GM12878 (cell line): ENCODE results near the gene MEG3. TPM values are rescaled to one million over a fixed set of nuclear protein-coding genes. Genes with fewer than 3 reads are reported as not detected.

ENCODE experiments used
- ATAC-seq: fragments of 200-7000 bp; cut with Tn5 transposase; 3 replicates; pipeline ENCODE4 v1.9.1; 2020; ENCODE audit warnings: mild to moderate bottlenecking, moderate library complexity
- BruUV-seq: library from RNA; stranded (reverse); fragments of 400-500 nt; replicated peaks from 2 replicates; lab custom pipeline; 2021; lab: Mats Ljungman, UMichigan
- CTCF ChIA-PET: fragments of 300-600 bp; sonication (Branson Sonifier 250); formaldehyde crosslinking; extraction: SDS; loops from one replicate; lab custom pipeline; 2021; ENCODE audit warnings: inconsistent platforms; lab: Yijun Ruan, JAX
- POLR2A ChIA-PET: fragments of 350-600 bp; formaldehyde crosslinking; extraction: SDS; loops from one replicate; lab custom pipeline; 2021; ENCODE audit warnings: inconsistent platforms; lab: Charles Lee
- RAD21 ChIA-PET: fragments of 300-600 bp; sonication (Branson Sonifier 250); formaldehyde crosslinking; loops from one replicate; lab custom pipeline; 2023; ENCODE audit warnings: antibody characterized with exemption; ENCODE audit not compliant: unreplicated experiment; lab: Charles Lee
- SMC1A ChIA-PET: fragments of 300-600 bp; sonication (Branson Sonifier 250); formaldehyde crosslinking; loops from one replicate; lab custom pipeline; 2023; ENCODE audit not compliant: unreplicated experiment, uncharacterized antibody; lab: Charles Lee
- DNase-seq: peaks from one replicate; pipeline ENCODE4 v3.0.0-alpha.2; 2011; ENCODE audit warnings: low read depth, low spot score
- FAIRE-seq: peaks from 3 replicates; lab custom pipeline; 2011; peaks lifted over from hg19 to GRCh38; lab: Jason Lieb, UNC
- H2AFZ ChIP-seq: 2 replicates; pipeline ENCODE4 v1.6.0; 2011; ENCODE audit warnings: low read depth, low read length, control low read depth; ENCODE audit not compliant: control insufficient read depth
- H3K27ac ChIP-seq: 2 replicates; pipeline ENCODE4 v1.5.1; 2011; ENCODE audit warnings: control low read depth; ENCODE audit not compliant: control insufficient read depth, insufficient read depth
- H3K27me3 ChIP-seq, 2 experiments: replicated peaks in 1 of 2; 2 replicates each; pipeline versions ENCODE4 v1.6.0 to v1.6.1; 2011; ENCODE audit warnings: low read length in 1 of 2; ENCODE audit not compliant: control insufficient read depth in 2 of 2, insufficient read depth in 2 of 2
- H3K36me3 ChIP-seq, 2 experiments: 2 replicates each; pipeline ENCODE4 v1.5.1; 2011; ENCODE audit warnings: low read length in 1 of 2; ENCODE audit not compliant: control insufficient read depth in 2 of 2, insufficient read depth in 2 of 2
- H3K4me1 ChIP-seq: 2 replicates; pipeline ENCODE4 v1.6.1; 2011; ENCODE audit warnings: mild to moderate bottlenecking, low read length, moderate library complexity, mixed read lengths; ENCODE audit not compliant: control insufficient read depth, insufficient read depth
- H3K4me2 ChIP-seq: 2 replicates; pipeline ENCODE4 v1.6.0; 2011; ENCODE audit warnings: control low read depth; ENCODE audit not compliant: control insufficient read depth, insufficient read depth
- H3K4me3 ChIP-seq: fragments of 200-600 bp; sonication (generic); 2 replicates; pipeline ENCODE4 v1.5.1; 2016
- H3K79me2 ChIP-seq: 2 replicates; pipeline ENCODE4 v1.6.0; 2011; ENCODE audit warnings: low read length; ENCODE audit not compliant: control insufficient read depth, insufficient read depth
- H3K9ac ChIP-seq: 2 replicates; pipeline ENCODE4 v1.8.0; 2011; ENCODE audit warnings: low read length, control low read depth, mixed read lengths; ENCODE audit not compliant: control insufficient read depth, insufficient read depth
- H3K9me3 ChIP-seq: replicated peaks from 3 replicates; pipeline ENCODE4 v1.5.1; 2011; ENCODE audit warnings: mild to moderate bottlenecking, low read length; ENCODE audit not compliant: control insufficient read depth, insufficient read depth
- H4K20me1 ChIP-seq: 2 replicates; pipeline ENCODE4 v1.6.0; 2011; ENCODE audit not compliant: control insufficient read depth, insufficient read depth
- BCL11A ChIP-seq: IDR thresholded peaks from 2 replicates; pipeline ENCODE4 v1.6.1; 2011; ENCODE audit warnings: low read depth, low read length
- CBFB ChIP-seq: IDR thresholded peaks from 2 replicates; pipeline ENCODE4 v1.6.1; 2016; ENCODE audit warnings: antibody characterized with exemption, low read depth
- ESRRA ChIP-seq: IDR thresholded peaks from 2 replicates; pipeline ENCODE4 v1.6.1; 2012; ENCODE audit warnings: mild to moderate bottlenecking, low read length, improper control_type of control experiment
- FOXK2 ChIP-seq: fragments of 450-650 bp; IDR thresholded peaks from 2 replicates; pipeline ENCODE4 v1.6.1; 2017; ENCODE audit warnings: mild to moderate bottlenecking, moderate library complexity
- GABPA ChIP-seq: IDR thresholded peaks from 2 replicates; pipeline ENCODE4 v1.6.1; 2014; ENCODE audit warnings: antibody characterized with exemption, low read depth, mild to moderate bottlenecking, inconsistent platforms
- LARP7 ChIP-seq: fragments of 450-650 bp; IDR thresholded peaks from 2 replicates; pipeline ENCODE4 v1.6.1; 2017; ENCODE audit warnings: mild to moderate bottlenecking
- NFXL1 ChIP-seq: fragments of 450-650 bp; IDR thresholded peaks from 2 replicates; pipeline ENCODE4 v1.6.1; 2017; ENCODE audit warnings: antibody characterized with exemption, mild to moderate bottlenecking, borderline replicate concordance
- NFYA ChIP-seq: IDR thresholded peaks from 2 replicates; pipeline ENCODE4 v1.6.1; 2011; ENCODE audit warnings: low read depth, mild to moderate bottlenecking, low read length, improper control_type of control experiment, borderline replicate concordance
- NR2C1 ChIP-seq: fragments of 450-650 bp; IDR thresholded peaks from 2 replicates; pipeline ENCODE4 v1.6.1; 2017; ENCODE audit warnings: antibody characterized with exemption, mild to moderate bottlenecking, moderate library complexity
- NR2F1 ChIP-seq: fragments of 450-650 bp; conservative IDR thresholded peaks from 2 replicates; pipeline ENCODE4 v1.6.1; 2017; ENCODE audit warnings: mild to moderate bottlenecking
- SIN3A ChIP-seq: IDR thresholded peaks from 2 replicates; pipeline ENCODE4 v1.6.1; 2012; ENCODE audit warnings: low read depth, low read length, improper control_type of control experiment
- SMAD5 ChIP-seq: IDR thresholded peaks from 2 replicates; pipeline ENCODE4 v1.6.1; 2016; ENCODE audit warnings: antibody characterized with exemption, low read depth
- SREBF2 ChIP-seq: IDR thresholded peaks from 2 replicates; pipeline ENCODE4 v1.6.1; 2012; ENCODE audit warnings: mild to moderate bottlenecking, low read length
- STAT1 ChIP-seq: fragments of 450-650 bp; conservative IDR thresholded peaks from 2 replicates; pipeline ENCODE4 v1.6.1; 2014; ENCODE audit warnings: antibody characterized with exemption, mild to moderate bottlenecking
- WGBS: methylation state at CpG from one replicate; pipeline ENCODE4 v1.1.6; 2016; ENCODE audit warnings: low lambda C conversion rate; ENCODE audit not compliant: insufficient replicate concordance, insufficient coverage; ENCODE audit errors: missing lambda C conversion rate; 5-methylcytosine and 5-hydroxymethylcytosine counted together
- in situ Hi-C: fragments of 300-500 bp; cut with MboI; formaldehyde crosslinking; loops from 9 replicates; pipeline ENCODE4 v1.14.3; 2018; ENCODE audit warnings: mixed read lengths
- intact Hi-C: fragments of 100-400 bp; cut with micrococcal nuclease; formaldehyde crosslinking; loops from one replicate; pipeline ENCODE4 v1.14.2; 2022; ENCODE audit not compliant: unreplicated experiment
- polyA plus RNA-seq, 11 experiments: library from polyadenylated mRNA; depleted of rRNA in 4 of 11; unstranded in 6 of 11; stranded (reverse) in 5 of 11; fragments of >200 nt; fragmentation: Nextera tagmentation in 4 of 11; fragmentation: Illumina TruSeq in 1 of 11; extraction: Ambion mirVana in 4 of 11; extraction: Trizol in 1 of 11; gene quantifications; 1 replicate in 1 of 11; 2 replicates in 10 of 11; pipeline versions ENCODE4 v1.2.1 to v1.2.3, GENCODE V29; 2011 to 2016; ENCODE audit warnings: inconsistent platforms in 2 of 11, missing spikeins in 2 of 11, low read depth in 1 of 11
- total RNA-seq, 4 experiments: library from RNA; depleted of rRNA in 3 of 4; stranded (reverse); fragments of >200 nt in 3 of 4; fragmentation: Illumina TruSeq in 1 of 4; extraction: Trizol in 1 of 4; gene quantifications; 2 replicates each; pipeline versions ENCODE4 v1.2.1 to v1.2.3, GENCODE V29; 2013 to 2021
- TF ChIP-seq, protein P1 (sequence below): fragments of 150-350 bp; IDR thresholded peaks from 2 replicates; pipeline ENCODE4 v1.6.1; 2016; ENCODE audit warnings: low read depth, low read length

MEG3 gene
- total and polyA plus RNA-seq, 10 of the 15 experiments (the other 5 are each of a cell fraction or from before 2014, with no cell fraction given): 0.03 to 2.9 (median 0.95) TPM; not detected in 7

DNA sequence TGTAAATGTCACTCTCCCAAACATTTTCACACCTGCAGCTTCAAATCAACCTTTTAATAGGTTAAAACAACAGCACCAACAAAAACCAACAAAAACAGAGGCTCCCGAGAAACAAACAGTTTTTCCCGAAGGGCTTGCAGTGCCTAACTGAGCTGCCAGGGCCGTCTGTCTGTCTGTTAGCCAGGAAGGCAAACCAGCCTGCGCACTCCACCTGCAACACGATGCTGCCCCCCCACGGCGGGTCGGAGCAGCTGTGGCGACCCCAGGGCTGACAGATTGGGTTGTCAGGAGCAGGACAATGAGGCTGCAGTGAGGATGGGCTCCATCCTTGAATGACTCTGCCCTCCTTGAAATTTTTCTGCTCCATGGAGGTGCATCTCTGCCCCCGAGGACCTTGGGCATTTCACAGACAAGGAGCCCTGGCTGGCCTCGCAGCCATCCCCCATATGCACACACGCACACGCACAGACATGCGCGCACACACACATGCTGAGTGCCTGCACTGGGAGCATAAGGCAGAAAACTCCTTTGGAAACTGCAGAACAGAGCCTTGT, 75.0 kb downstream of the MEG3 start:
- ChIA-PET POLR2A (no interaction called here), SMC1A (no interaction called here)
- Histone ChIP-seq H3K9ac (no peak overlapping the region), H3K27me3 (no peaks in the 10 kb centered on the region; a peak in 2 of 4 replicates), H2AFZ (no peak overlapping the region), H3K4me2 (no peak overlapping the region), H3K27ac (no peak overlapping the region), H3K79me2 (no peaks in the 10 kb centered on the region), H3K9me3 (no peaks in the 10 kb centered on the region)
- BruUV-seq: no TSS peak
- ATAC-seq (no peak), FAIRE-seq (no peak)
- no peak for TF ChIP-seq NR2F1
- no peak for TF ChIP-seq NFYA
- TF ChIP-seq ESRRA: no peak
- TF ChIP-seq SIN3A: no peak
- no peak for TF ChIP-seq BCL11A
- no peak for TF ChIP-seq GABPA
- TF ChIP-seq SMAD5: no peak
- TF ChIP-seq LARP7: no peak
- no peak for TF ChIP-seq FOXK2
- TF ChIP-seq, protein P1, sequence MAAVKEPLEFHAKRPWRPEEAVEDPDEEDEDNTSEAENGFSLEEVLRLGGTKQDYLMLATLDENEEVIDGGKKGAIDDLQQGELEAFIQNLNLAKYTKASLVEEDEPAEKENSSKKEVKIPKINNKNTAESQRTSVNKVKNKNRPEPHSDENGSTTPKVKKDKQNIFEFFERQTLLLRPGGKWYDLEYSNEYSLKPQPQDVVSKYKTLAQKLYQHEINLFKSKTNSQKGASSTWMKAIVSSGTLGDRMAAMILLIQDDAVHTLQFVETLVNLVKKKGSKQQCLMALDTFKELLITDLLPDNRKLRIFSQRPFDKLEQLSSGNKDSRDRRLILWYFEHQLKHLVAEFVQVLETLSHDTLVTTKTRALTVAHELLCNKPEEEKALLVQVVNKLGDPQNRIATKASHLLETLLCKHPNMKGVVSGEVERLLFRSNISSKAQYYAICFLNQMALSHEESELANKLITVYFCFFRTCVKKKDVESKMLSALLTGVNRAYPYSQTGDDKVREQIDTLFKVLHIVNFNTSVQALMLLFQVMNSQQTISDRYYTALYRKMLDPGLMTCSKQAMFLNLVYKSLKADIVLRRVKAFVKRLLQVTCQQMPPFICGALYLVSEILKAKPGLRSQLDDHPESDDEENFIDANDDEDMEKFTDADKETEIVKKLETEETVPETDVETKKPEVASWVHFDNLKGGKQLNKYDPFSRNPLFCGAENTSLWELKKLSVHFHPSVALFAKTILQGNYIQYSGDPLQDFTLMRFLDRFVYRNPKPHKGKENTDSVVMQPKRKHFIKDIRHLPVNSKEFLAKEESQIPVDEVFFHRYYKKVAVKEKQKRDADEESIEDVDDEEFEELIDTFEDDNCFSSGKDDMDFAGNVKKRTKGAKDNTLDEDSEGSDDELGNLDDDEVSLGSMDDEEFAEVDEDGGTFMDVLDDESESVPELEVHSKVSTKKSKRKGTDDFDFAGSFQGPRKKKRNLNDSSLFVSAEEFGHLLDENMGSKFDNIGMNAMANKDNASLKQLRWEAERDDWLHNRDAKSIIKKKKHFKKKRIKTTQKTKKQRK: no peak
- no peak for TF ChIP-seq NR2C1
- no peak for TF ChIP-seq NFXL1
- TF ChIP-seq STAT1: no peak
- TF ChIP-seq CBFB: no peak
- no peak for TF ChIP-seq SREBF2
- TF ChIP-seq, all 136 proteins: peak for 0
- Histone ChIP-seq H4K20me1 (no peaks in the 10 kb centered on the region), H3K4me1 (no peaks in the 10 kb centered on the region), H3K36me3 (no peaks in the 10 kb centered on the region), H3K4me3 (no peak overlapping the region)
- intact Hi-C loops (no loop called here), in situ Hi-C loops (no loop called here)
- DNase-seq: no peak
- RAD21 ChIA-PET: no interaction called here
- WGBS: 36% methylated on average over 15 of the region's 15 CpGs
- CTCF ChIA-PET: no interaction called here
